Measurements from ENCODE around the gene ANAPC7.

GRCh38 chr12:110373962-110374611, 29.4 kb downstream of the ANAPC7 start:
- TF ChIP-seq CTCF (IDR thresholded peaks at IDR 0.05; ENCODE audit: insufficient read depth, low read length, poor library complexity, severe bottlenecking) = no peak
- no peak for TF ChIP-seq EZH2phosphoT487 (conservative IDR thresholded peaks at IDR 0.05; ENCODE audit: low read length)

All from SU-DHL-6 (cell line).